Small intestine (tissue), 7 donors: Measurements from ENCODE around the gene FRMD4A. TPM values are rescaled to one million over a fixed set of nuclear protein-coding genes. Genes with fewer than 3 reads are reported as not detected.
A peak's percentile ranks its signal among the peaks of the same experiment; 100 is the strongest.

ENCODE experiments used
- DNase-seq, 2 donors: peaks; one replicate each; pipeline versions ENCODE4 v3.0.0 to v3.0.0-alpha.2; 2013
- FAIRE-seq: peaks from 2 replicates; lab custom pipeline; 2012; peaks lifted over from hg19 to GRCh38; lab: Jason Lieb, UNC
- H3K27ac ChIP-seq, 3 donors: one replicate each; pipeline ENCODE4 v1.5.1; 2013; ENCODE audit warnings: low read length in 2 of 3, mild to moderate bottlenecking in 2 of 3, control low read depth in 1 of 3, inconsistent platforms in 1 of 3, low read depth in 1 of 3, moderate library complexity in 1 of 3
- H3K27me3 ChIP-seq, 3 donors: one replicate each; pipeline ENCODE4 v1.6.1; 2013; ENCODE audit warnings: low read length in 3 of 3, inconsistent platforms in 1 of 3; ENCODE audit not compliant: control insufficient read depth in 3 of 3, insufficient read depth in 3 of 3
- H3K36me3 ChIP-seq, 3 donors: one replicate each; pipeline ENCODE4 v1.6.1; 2013; ENCODE audit warnings: low read length in 3 of 3, inconsistent platforms in 1 of 3, low read depth in 1 of 3, mild to moderate bottlenecking in 1 of 3, moderate library complexity in 1 of 3; ENCODE audit not compliant: control insufficient read depth in 3 of 3, insufficient read depth in 2 of 3
- H3K4me1 ChIP-seq, 3 donors: one replicate each; pipeline ENCODE4 v1.6.1; 2013; ENCODE audit warnings: low read length in 2 of 3, inconsistent platforms in 1 of 3, low read depth in 1 of 3, mild to moderate bottlenecking in 1 of 3, moderate library complexity in 1 of 3; ENCODE audit not compliant: control insufficient read depth in 3 of 3, insufficient read depth in 2 of 3
- H3K4me3 ChIP-seq, 3 donors: one replicate each; pipeline ENCODE4 v1.5.1; 2013; ENCODE audit warnings: low read length in 3 of 3, control low read depth in 1 of 3, inconsistent platforms in 1 of 3, low read depth in 1 of 3, mild to moderate bottlenecking in 1 of 3, moderate library complexity in 1 of 3
- H3K9me3 ChIP-seq, 2 donors: one replicate each; pipeline ENCODE4 v1.6.1; 2013; ENCODE audit warnings: low read depth in 1 of 2, low read length in 1 of 2; ENCODE audit not compliant: control insufficient read depth in 2 of 2, insufficient read depth in 1 of 2
- WGBS, 3 donors: extraction: QIAGEN DNeasy Blood & Tissue Kit; methylation state at CpG; one replicate each; pipeline ENCODE4 v1.1.7; 2013; 5-methylcytosine and 5-hydroxymethylcytosine counted together
- polyA plus RNA-seq, 4 donors: library from polyadenylated mRNA; stranded (reverse) in 3 of 4; unstranded in 1 of 4; fragments of 200-250 nt in 3 of 4; fragments of 120-200 nt in 1 of 4; gene quantifications; one replicate each; pipeline versions ENCODE4 v1.2.1 to v1.2.3, GENCODE V29; 2013
- donor health status: healthy with polysubstance abuse.
- donor health status: control.
- donor health status: control.
- donor health status: Bipolar disorder and iron deficiency.
- donor health status: healthy.

The FRMD4A gene
- polyA plus RNA-seq, 4 donors = 0.45 to 16.9 (median 6.2) TPM

- peaks cover 0 to 2% (median 0%) of the 10 kb centered on the region in 3 donors for H3K4me1 ChIP-seq
- FAIRE-seq = no peak
- no peaks in the 10 kb centered on the region for H3K9me3 ChIP-seq
- no peaks in the 10 kb centered on the region for H3K27me3 ChIP-seq
- no peak for DNase-seq
- 60 to 73% (median 66%) methylated on average over 7 of the region's 7 CpGs for WGBS, 3 donors
- no peak overlapping the region for H3K4me3 ChIP-seq
- H3K36me3 ChIP-seq = peaks cover 0 to 42% (median 2%) of the 10 kb centered on the region in 3 donors
- no peak overlapping the region for H3K27ac ChIP-seq
Measured at GRCh38 chr10:13660551-13660920, 670.2 kb downstream of the FRMD4A start.

GRCh38 chr10:13659887-13660550 lies 670.7 kb downstream of the FRMD4A start:
- no peaks in the 10 kb centered on the region for H3K9me3 ChIP-seq
- H3K27ac ChIP-seq = no peak overlapping the region
- no peak overlapping the region for H3K4me3 ChIP-seq
- no peaks in the 10 kb centered on the region for H3K27me3 ChIP-seq
- no peak for FAIRE-seq
- WGBS, 3 donors = 31 to 36% (median 32%) methylated on average over 19 of the region's 19 CpGs
- H3K36me3 ChIP-seq = peaks cover 0 to 40% (median 2%) of the 10 kb centered on the region in 3 donors
- H3K4me1 ChIP-seq = peaks cover 0 to 2% (median 0%) of the 10 kb centered on the region in 3 donors
- peak; percentile 35 to 61 for DNase-seq

GRCh38 chr10:13658871-13659685 lies 671.6 kb downstream of the FRMD4A start:
- FAIRE-seq (no peak), DNase-seq (no peak)
- no peaks in the 10 kb centered on the region for H3K27me3 ChIP-seq
- H3K4me3 ChIP-seq = no peak overlapping the region
- no peaks in the 10 kb centered on the region for H3K9me3 ChIP-seq
- peaks cover 0 to 47% (median 2%) of the 10 kb centered on the region in 3 donors for H3K36me3 ChIP-seq
- no peak overlapping the region for H3K27ac ChIP-seq
- 67 to 86% (median 72%) methylated on average over 21 of the region's 21 CpGs for WGBS, 3 donors
- H3K4me1 ChIP-seq = peaks cover 0 to 2% (median 0%) of the 10 kb centered on the region in 3 donors

GRCh38 chr10:13658264-13658663 lies 672.5 kb downstream of the FRMD4A start:
- H3K4me3 ChIP-seq = no peak overlapping the region
- no peak for DNase-seq
- peaks cover 0 to 54% (median 3%) of the 10 kb centered on the region in 3 donors for H3K36me3 ChIP-seq
- H3K4me1 ChIP-seq = peaks cover 0 to 2% (median 0%) of the 10 kb centered on the region in 3 donors
- 72 to 80% (median 74%) methylated on average over 10 of the region's 10 CpGs for WGBS, 3 donors
- FAIRE-seq = no peak
- no peak overlapping the region for H3K27ac ChIP-seq
- H3K9me3 ChIP-seq = no peaks in the 10 kb centered on the region
- no peaks in the 10 kb centered on the region for H3K27me3 ChIP-seq

- no peaks in the 10 kb centered on the region for H3K27me3 ChIP-seq
- H3K4me3 ChIP-seq = no peak overlapping the region
- H3K4me1 ChIP-seq = peaks cover 0 to 2% (median 0%) of the 10 kb centered on the region in 3 donors
- DNase-seq = no peak
- H3K27ac ChIP-seq = no peak overlapping the region
- FAIRE-seq = no peak
- H3K9me3 ChIP-seq = no peaks in the 10 kb centered on the region
- 92 to 96% (median 93%) methylated on average over 42 to 49 of the region's 49 CpGs for WGBS, 3 donors
- H3K36me3 ChIP-seq = peaks cover 3 to 62% (median 3%) of the 10 kb centered on the region in 3 donors
Measured at GRCh38 chr10:13657101-13657680, 673.5 kb downstream of the FRMD4A start.

GRCh38 chr10:13656337-13657100 lies 674.2 kb downstream of the FRMD4A start:
- 93 to 97% (median 93%) methylated on average over 64 to 68 of the region's 68 CpGs for WGBS, 3 donors
- FAIRE-seq (no peak), DNase-seq (no peak)
- Histone ChIP-seq H3K9me3 (no peaks in the 10 kb centered on the region), H3K27ac (no peak overlapping the region), H3K36me3 (peaks cover 3 to 57% (median 3%) of the 10 kb centered on the region in 3 donors), H3K4me3 (no peak overlapping the region), H3K27me3 (no peaks in the 10 kb centered on the region), H3K4me1 (peaks cover 0 to 2% (median 0%) of the 10 kb centered on the region in 3 donors)

GRCh38 chr10:13654846-13655245 lies 675.9 kb downstream of the FRMD4A start:
- Histone ChIP-seq H3K36me3 (peaks cover 3 to 60% (median 8%) of the 10 kb centered on the region in 3 donors), H3K4me1 (peaks cover 0 to 2% (median 0%) of the 10 kb centered on the region in 3 donors), H3K27ac (no peak overlapping the region), H3K9me3 (no peaks in the 10 kb centered on the region), H3K27me3 (no peaks in the 10 kb centered on the region), H3K4me3 (no peak overlapping the region)
- DNase-seq (no peak), FAIRE-seq (no peak)
- WGBS, 3 donors = 88 to 96% (median 94%) methylated on average over 4 of the region's 4 CpGs
